PC-3 (cell line): Measurements from ENCODE around the gene ACOT8.

Source experiments
- CTCF ChIP-seq: fragments of 300-600 bp; sonication (generic); conservative IDR thresholded peaks from 2 replicates; pipeline ENCODE4 v1.5.1; 2017; ENCODE audit warnings: antibody characterized with exemption, low read depth, mild to moderate bottlenecking, low read length
- EZH2phosphoT487 ChIP-seq: fragments of 300-600 bp; sonication (generic); IDR thresholded peaks from 2 replicates; pipeline ENCODE4 v1.6.1; 2018; ENCODE audit warnings: mild to moderate bottlenecking, antibody characterized with exemption, low read length, borderline replicate concordance

GRCh38 chr20:45857882-45858216, 657 bp upstream of the ACOT8 start:
- TF ChIP-seq EZH2phosphoT487 (no peak), CTCF (no peak)
